Bronchial epithelial cell (primary cell): ENCODE results near the gene C3. TPM values are rescaled to one million over a fixed set of nuclear protein-coding genes. Genes with fewer than 3 reads are reported as not detected.
A peak's percentile ranks its signal among the peaks of the same experiment; 100 is the strongest.
"Not testable (repeated sequence)": the region's sequence is repeated elsewhere in the genome, so short reads cannot be mapped to it uniquely, and the experiment has no call there.

Experiments used
- DNase-seq: peaks from one replicate; pipeline ENCODE4 v3.0.0-alpha.2; 2010; ENCODE audit warnings: low read depth
- FAIRE-seq: peaks from 2 replicates; lab custom pipeline; 2011; peaks lifted over from hg19 to GRCh38; lab: Jason Lieb, UNC
- H3K27me3 ChIP-seq: 2 replicates; pipeline ENCODE4 v1.5.1; 2011; ENCODE audit warnings: low read length; ENCODE audit not compliant: control insufficient read depth, insufficient read depth
- H3K36me3 ChIP-seq: 2 replicates; pipeline ENCODE4 v1.5.1; 2011; ENCODE audit warnings: low read length; ENCODE audit not compliant: control insufficient read depth, insufficient read depth
- H3K4me3 ChIP-seq: 2 replicates; pipeline ENCODE4 v1.5.1; 2011; ENCODE audit warnings: mild to moderate bottlenecking, low read depth, low read length, control low read depth
- total RNA-seq: library from RNA; depleted of rRNA; stranded (reverse); fragments of >200 nt; gene quantifications from 2 replicates; pipeline ENCODE4 v1.2.1, GENCODE V29; 2014
- TF ChIP-seq, protein P1 (sequence below): IDR thresholded peaks from 2 replicates; pipeline ENCODE4 v1.5.1; 2011; ENCODE audit warnings: mild to moderate bottlenecking, moderate library complexity, low read length, control low read depth, inconsistent platforms; ENCODE audit not compliant: insufficient read depth, severe bottlenecking

The C3 gene
- total RNA-seq, 1 donor from 2014 or later = 1.3 TPM

GRCh38 chr19:6766357-6767080 is 46.1 kb upstream of the C3 start:
- DNase-seq (peak; percentile 59), FAIRE-seq (no peak)
- Histone ChIP-seq H3K4me3 (peak overlapping the region; percentile 74), H3K27me3 (no peaks in the 10 kb centered on the region), H3K36me3 (peaks cover 5% of the 10 kb centered on the region)
- TF ChIP-seq, protein P1, sequence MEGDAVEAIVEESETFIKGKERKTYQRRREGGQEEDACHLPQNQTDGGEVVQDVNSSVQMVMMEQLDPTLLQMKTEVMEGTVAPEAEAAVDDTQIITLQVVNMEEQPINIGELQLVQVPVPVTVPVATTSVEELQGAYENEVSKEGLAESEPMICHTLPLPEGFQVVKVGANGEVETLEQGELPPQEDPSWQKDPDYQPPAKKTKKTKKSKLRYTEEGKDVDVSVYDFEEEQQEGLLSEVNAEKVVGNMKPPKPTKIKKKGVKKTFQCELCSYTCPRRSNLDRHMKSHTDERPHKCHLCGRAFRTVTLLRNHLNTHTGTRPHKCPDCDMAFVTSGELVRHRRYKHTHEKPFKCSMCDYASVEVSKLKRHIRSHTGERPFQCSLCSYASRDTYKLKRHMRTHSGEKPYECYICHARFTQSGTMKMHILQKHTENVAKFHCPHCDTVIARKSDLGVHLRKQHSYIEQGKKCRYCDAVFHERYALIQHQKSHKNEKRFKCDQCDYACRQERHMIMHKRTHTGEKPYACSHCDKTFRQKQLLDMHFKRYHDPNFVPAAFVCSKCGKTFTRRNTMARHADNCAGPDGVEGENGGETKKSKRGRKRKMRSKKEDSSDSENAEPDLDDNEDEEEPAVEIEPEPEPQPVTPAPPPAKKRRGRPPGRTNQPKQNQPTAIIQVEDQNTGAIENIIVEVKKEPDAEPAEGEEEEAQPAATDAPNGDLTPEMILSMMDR = peak; percentile 9

- H3K27me3 ChIP-seq = no peaks in the 10 kb centered on the region
- peaks cover 9% of the 10 kb centered on the region for H3K36me3 ChIP-seq
- H3K4me3 ChIP-seq = peak overlapping the region; percentile 74
- TF ChIP-seq, protein P1 = no peak
- DNase-seq (peak; percentile 93), FAIRE-seq (peak; percentile 97)
Observed at GRCh38 chr19:6765738-6766356, 45.4 kb upstream of the C3 start.

DNA sequence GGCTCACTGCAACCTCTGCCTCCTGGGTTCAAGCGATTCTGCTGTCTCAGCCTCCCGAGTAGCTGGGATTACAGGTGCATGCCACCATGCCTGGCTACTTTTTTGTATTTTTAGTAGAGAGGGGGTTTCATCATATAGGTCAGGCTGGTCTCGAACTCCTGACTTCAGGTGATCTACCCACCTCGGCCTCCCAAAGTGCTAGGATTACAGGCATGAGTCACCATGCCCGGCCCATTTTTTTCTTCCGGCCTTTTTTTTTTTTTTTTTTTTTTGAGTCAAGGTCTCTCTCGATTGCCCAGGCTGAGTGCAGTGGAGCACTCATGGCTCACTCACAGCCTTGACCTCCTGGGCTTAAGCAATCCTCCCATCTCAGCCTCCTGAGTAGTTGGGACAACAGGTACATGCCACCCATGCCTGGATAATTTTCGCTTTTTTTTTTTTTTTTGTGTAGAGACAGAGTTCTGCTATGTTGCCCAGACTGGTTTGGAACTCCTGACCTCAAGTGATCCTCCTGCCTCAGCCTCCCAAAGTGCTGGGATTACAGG is 41.9 kb upstream of the C3 start:
- H3K36me3 ChIP-seq = peaks cover 28% of the 10 kb centered on the region
- H3K27me3 ChIP-seq, FAIRE-seq, H3K4me3 ChIP-seq: not testable (repeated sequence)
- peak; percentile 39 for DNase-seq

DNA sequence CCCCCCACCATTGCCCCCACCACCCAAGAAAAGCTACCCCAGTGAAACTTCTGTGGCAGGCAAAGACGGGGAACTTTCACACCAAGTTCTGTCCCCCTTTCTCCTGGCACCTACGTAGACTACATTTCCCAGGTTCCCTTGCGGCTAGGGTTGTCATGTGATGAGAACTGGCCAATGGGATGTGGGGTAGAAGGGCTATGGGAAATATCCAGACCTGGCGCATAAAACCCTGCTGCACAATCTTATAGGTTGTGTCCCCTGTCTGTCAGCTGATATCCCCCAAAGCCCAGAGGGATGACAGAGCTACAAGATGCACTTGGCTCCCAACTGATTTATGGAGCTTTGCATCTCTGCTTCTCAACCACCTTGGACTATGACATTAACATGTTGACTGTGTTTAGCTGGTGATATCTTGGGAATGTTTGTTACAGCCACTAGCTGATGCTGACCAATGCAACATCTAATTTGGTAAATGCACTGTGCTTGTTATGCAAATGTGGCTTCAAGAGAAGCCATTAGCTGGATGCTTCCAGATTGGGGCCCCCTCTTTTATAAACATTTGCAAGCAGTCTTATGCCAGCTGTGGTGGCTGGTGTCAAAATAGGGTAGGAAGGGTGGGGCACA is 40.7 kb upstream of the C3 start:
- no peaks in the 10 kb centered on the region for H3K27me3 ChIP-seq
- TF ChIP-seq, protein P1 = no peak
- DNase-seq (no peak), FAIRE-seq (peak; percentile 91)
- H3K36me3 ChIP-seq = peaks cover 28% of the 10 kb centered on the region
- H3K4me3 ChIP-seq = no peak overlapping the region

DNA sequence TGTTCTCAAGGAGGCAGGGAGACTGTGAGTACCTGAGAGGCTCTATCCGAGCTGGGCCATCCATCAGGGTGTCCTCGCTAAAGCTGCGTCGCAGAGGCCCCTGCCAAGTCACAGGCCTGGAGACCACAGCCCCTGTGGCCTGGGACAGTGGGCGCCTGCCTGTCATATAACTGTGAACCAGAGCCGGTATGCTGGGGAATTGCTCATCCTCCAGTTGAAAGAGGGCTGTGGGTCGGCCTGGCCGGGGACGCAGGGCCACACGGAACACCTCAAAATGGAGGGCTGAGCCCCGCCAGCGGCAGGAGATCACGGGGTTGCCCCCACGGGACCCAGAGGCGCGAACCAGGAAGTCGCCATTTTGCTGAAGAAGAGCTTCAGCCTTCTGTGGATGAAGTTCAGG is 40.2 kb upstream of the C3 start:
- no peak for FAIRE-seq
- TF ChIP-seq, protein P1 = no peak
- Histone ChIP-seq H3K4me3 (no peak overlapping the region), H3K27me3 (no peaks in the 10 kb centered on the region), H3K36me3 (peaks cover 28% of the 10 kb centered on the region)
- DNase-seq = no peak
